ENCODE data around the gene PLEKHH2.

The PLEKHH2 gene

GRCh38 chr2:43812006-43812405 lies 174.9 kb downstream of the PLEKHH2 start:
- DNase-seq (ENCODE audit: low read depth, low spot score): no peak

- no peak for DNase-seq (ENCODE audit: low read depth, low spot score)
Observed at GRCh38 chr2:43812947-43813346, 175.9 kb downstream of the PLEKHH2 start.

GRCh38 chr2:43814711-43815110 lies 177.7 kb downstream of the PLEKHH2 start:
- DNase-seq (ENCODE audit: low read depth, low spot score): no peak
